Mesendoderm (in vitro differentiated cells): ENCODE data around the gene SBNO1.
"Not testable (repeated sequence)": the region's sequence is repeated elsewhere in the genome, so short reads cannot be mapped to it uniquely, and the experiment has no call there.

Experiments used
- DNase-seq: peaks from one replicate; pipeline ENCODE4 v3.0.0; 2013
- H2AK5ac ChIP-seq: 2 replicates; pipeline ENCODE4 v1.6.1; 2013; ENCODE audit warnings: low read length, inconsistent platforms
- H2BK120ac ChIP-seq: 2 replicates; pipeline ENCODE4 v1.6.1; 2013; ENCODE audit warnings: low read depth, mild to moderate bottlenecking, low read length, moderate library complexity, mixed read lengths
- H2BK15ac ChIP-seq: replicated peaks from 2 replicates; pipeline ENCODE4 v1.6.1; 2013; ENCODE audit warnings: low read depth, mild to moderate bottlenecking, moderate library complexity
- H2BK5ac ChIP-seq: 2 replicates; pipeline ENCODE4 v1.6.1; 2013; ENCODE audit warnings: low read length, inconsistent platforms
- H3K18ac ChIP-seq: 2 replicates; pipeline ENCODE4 v1.6.1; 2013; ENCODE audit warnings: mild to moderate bottlenecking, low read length, mixed read lengths
- H3K23ac ChIP-seq: one replicate; pipeline ENCODE4 v1.6.1; 2013; ENCODE audit warnings: low read length
- H3K27ac ChIP-seq: 2 replicates; pipeline ENCODE4 v1.5.1; 2013; ENCODE audit warnings: low read depth, mild to moderate bottlenecking, inconsistent platforms, low read length, moderate library complexity
- H3K27me3 ChIP-seq: 2 replicates; pipeline ENCODE4 v1.6.1; 2013; ENCODE audit warnings: low read length, control low read depth, mild to moderate bottlenecking, inconsistent platforms; ENCODE audit not compliant: insufficient read depth, poor library complexity
- H3K36me3 ChIP-seq: 2 replicates; pipeline ENCODE4 v1.6.1; 2013; ENCODE audit warnings: low read length, inconsistent platforms; ENCODE audit not compliant: control insufficient read depth, insufficient read depth
- H3K4ac ChIP-seq: one replicate; pipeline ENCODE4 v1.6.1; 2013; ENCODE audit warnings: low read depth, mild to moderate bottlenecking, low read length, moderate library complexity
- H3K4me1 ChIP-seq: 2 replicates; pipeline ENCODE4 v1.6.1; 2013; ENCODE audit warnings: low read depth, low read length, inconsistent platforms; ENCODE audit not compliant: control insufficient read depth
- H3K4me2 ChIP-seq: 2 replicates; pipeline ENCODE4 v1.6.1; 2013; ENCODE audit warnings: low read length
- H3K4me3 ChIP-seq: 2 replicates; pipeline ENCODE4 v1.5.1; 2013; ENCODE audit warnings: mild to moderate bottlenecking, low read length
- H3K56ac ChIP-seq: one replicate; pipeline ENCODE4 v1.6.1; 2013; ENCODE audit warnings: low read length
- H3K79me1 ChIP-seq: 2 replicates; pipeline ENCODE4 v1.6.1; 2013; ENCODE audit warnings: low read length, inconsistent platforms
- H3K79me2 ChIP-seq: 2 replicates; pipeline ENCODE4 v1.6.1; 2013; ENCODE audit warnings: mild to moderate bottlenecking, low read length; ENCODE audit not compliant: control insufficient read depth, insufficient read depth
- H3K9ac ChIP-seq: 2 replicates; pipeline ENCODE4 v1.6.1; 2013; ENCODE audit warnings: low read length, inconsistent platforms
- H4K5ac ChIP-seq: one replicate; pipeline ENCODE4 v1.6.1; 2013; ENCODE audit warnings: low read length
- H4K8ac ChIP-seq: one replicate; pipeline ENCODE4 v1.6.1; 2013; ENCODE audit warnings: low read depth, mild to moderate bottlenecking, control low read depth, low read length, moderate library complexity
- WGBS: extraction: QIAGEN DNeasy Blood & Tissue Kit; methylation state at CpG from one replicate; pipeline ENCODE4 v1.1.7; 2013; ENCODE audit warnings: low lambda C conversion rate, missing lambda C conversion rate; ENCODE audit not compliant: insufficient coverage; ENCODE audit errors: extremely low coverage; 5-methylcytosine and 5-hydroxymethylcytosine counted together

The SBNO1 gene

DNA sequence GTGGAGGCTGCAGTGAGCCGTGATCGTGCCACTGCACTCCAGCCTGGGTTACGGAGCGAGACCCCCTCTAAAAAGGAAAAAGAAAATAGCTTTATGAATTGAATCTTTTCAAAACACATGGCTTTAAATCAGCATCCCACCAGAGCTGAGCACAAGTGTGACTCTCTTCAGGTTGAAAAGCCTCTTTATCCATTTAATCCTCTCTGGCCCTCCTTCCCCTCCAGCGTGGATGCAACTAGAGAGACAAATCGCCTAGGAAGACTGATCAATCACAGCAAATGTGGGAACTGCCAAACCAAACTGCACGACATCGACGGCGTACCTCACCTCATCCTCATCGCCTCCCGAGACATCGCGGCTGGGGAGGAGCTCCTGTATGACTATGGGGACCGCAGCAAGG is 42.6 kb upstream of the SBNO1 start:
- not testable (repeated sequence) for H3K18ac ChIP-seq, H2BK5ac ChIP-seq, H3K56ac ChIP-seq, H4K5ac ChIP-seq, H3K27me3 ChIP-seq, H3K36me3 ChIP-seq, H2BK120ac ChIP-seq, H3K4ac ChIP-seq, DNase-seq, H2BK15ac ChIP-seq, H4K8ac ChIP-seq, H3K79me1 ChIP-seq, H3K23ac ChIP-seq, H3K9ac ChIP-seq, H3K79me2 ChIP-seq, H2AK5ac ChIP-seq, H3K4me1 ChIP-seq, H3K27ac ChIP-seq, H3K4me3 ChIP-seq, H3K4me2 ChIP-seq
- WGBS = no CpG with 5 or more reads among the region's 15 CpGs

DNA sequence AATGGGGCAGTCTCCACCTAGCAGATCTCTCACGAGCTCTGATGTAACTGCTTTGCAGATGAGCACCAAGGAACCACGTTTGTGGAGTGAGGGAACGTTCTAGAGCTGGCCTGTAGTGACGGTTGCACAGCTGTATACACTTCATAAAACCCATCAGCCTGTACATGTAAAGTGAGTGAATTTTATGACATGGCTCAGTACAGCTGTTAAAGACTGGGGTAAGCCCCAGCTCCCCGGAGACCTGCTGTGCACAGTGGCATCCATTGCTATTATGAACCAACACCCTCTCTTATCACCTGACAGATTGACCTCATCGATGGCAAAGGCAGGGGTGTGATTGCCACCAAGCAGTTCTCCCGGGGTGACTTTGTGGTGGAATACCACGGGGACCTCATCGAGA is 39.9 kb upstream of the SBNO1 start:
- Histone ChIP-seq H3K18ac (no peak overlapping the region), H3K9ac (no peak overlapping the region), H3K4ac (no peak overlapping the region), H2BK5ac (no peak overlapping the region), H3K56ac (no peak overlapping the region), H3K4me2 (no peak overlapping the region), H4K5ac (no peak overlapping the region), H3K79me1 (no peaks in the 10 kb centered on the region), H3K4me3 (no peak overlapping the region), H3K27me3 (no peaks in the 10 kb centered on the region), H2AK5ac (no peak overlapping the region), H3K36me3 (peaks cover 6% of the 10 kb centered on the region), H4K8ac (no peak overlapping the region), H3K27ac (no peak overlapping the region), H3K4me1 (no peaks in the 10 kb centered on the region), H3K79me2 (no peaks in the 10 kb centered on the region), H2BK120ac (no peak overlapping the region), H3K23ac (no peak overlapping the region), H2BK15ac (no peak overlapping the region)
- no peak for DNase-seq
- no CpG with 5 or more reads among the region's 9 CpGs for WGBS

DNA sequence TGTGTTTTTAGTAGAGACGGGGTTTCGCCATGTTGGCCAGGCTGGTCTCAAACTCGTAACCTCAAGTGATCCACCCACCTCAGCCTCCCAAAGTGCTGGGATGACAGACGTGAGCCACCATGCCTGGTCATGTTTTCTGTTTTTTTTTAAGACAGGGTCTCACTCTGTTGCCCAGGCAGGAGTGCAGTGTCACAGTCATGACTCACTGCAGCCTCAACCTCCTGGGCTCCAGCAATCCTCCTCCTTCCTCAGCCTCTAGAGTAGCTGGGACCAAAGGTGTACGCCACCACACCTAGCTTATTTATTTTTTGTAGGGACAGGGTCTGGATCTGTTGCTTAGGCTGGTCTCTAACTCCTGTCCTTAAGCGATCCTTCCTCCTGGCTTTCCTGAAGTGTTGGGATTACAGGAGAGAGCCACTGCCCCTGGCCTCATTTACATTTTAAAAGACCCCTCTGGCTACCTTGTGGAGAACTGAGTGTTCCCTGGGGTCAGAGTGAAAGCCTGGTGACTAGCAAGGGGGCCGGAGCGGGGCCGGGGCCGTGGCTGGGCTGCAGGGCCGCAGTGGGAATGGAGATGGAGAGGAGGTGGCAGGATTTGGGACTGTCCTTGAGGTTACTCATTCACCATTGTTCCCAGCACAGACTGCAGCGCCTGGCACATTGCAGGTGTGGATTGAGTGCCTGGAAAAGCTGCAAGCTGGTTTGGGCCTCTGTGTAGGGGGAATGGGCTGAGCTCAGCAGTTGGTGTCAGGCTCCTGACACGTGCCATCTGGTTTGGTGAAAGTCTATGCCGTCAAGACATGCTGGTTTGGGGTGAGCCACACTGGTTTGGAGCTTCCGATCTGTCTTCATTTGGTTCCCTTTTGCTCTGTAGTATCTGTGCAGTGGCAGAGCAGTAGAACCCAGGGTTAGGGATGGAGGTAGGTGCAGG is 37.4 kb upstream of the SBNO1 start:
- no peak overlapping the region for H3K9ac ChIP-seq
- no peaks in the 10 kb centered on the region for H3K27me3 ChIP-seq
- no peak overlapping the region for H4K5ac ChIP-seq
- WGBS = no CpG with 5 or more reads among the region's 15 CpGs
- H3K36me3 ChIP-seq = peaks cover 9% of the 10 kb centered on the region
- no peaks in the 10 kb centered on the region for H3K4me1 ChIP-seq
- no peak overlapping the region for H3K23ac ChIP-seq
- H3K79me1 ChIP-seq = peaks cover 8% of the 10 kb centered on the region
- no peak overlapping the region for H2BK5ac ChIP-seq
- H3K18ac ChIP-seq = no peak overlapping the region
- no peak overlapping the region for H3K27ac ChIP-seq
- H2BK120ac ChIP-seq = no peak overlapping the region
- no peak overlapping the region for H4K8ac ChIP-seq
- H3K4me3 ChIP-seq = no peak overlapping the region
- H2AK5ac ChIP-seq = no peak overlapping the region
- peak overlapping the region; percentile 3 for H3K56ac ChIP-seq
- no peak overlapping the region for H2BK15ac ChIP-seq
- no peak overlapping the region for H3K4me2 ChIP-seq
- peak; percentile 58 for DNase-seq
- no peak overlapping the region for H3K4ac ChIP-seq
- peaks cover 3% of the 10 kb centered on the region for H3K79me2 ChIP-seq

DNA sequence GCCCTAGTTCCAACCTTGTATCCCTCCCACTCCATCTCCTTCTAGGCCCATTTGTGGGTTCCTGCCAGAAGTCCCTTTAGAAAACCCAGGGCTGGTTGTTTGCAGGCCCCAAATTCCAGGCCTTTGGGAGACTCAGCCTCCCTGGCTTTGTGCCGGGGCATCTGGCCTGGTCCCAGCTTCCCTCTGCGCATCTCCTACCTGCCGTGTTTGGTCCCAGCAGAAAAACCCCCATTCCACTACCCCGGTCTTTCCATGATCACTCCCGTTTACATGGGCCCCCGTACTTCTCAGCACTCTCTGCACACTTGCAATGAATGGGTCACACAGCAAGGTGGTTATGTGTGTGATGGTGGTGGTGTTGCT is 34.6 kb upstream of the SBNO1 start:
- no peak overlapping the region for H3K18ac ChIP-seq
- peaks cover 10% of the 10 kb centered on the region for H3K79me1 ChIP-seq
- H3K4me2 ChIP-seq = no peak overlapping the region
- no peak overlapping the region for H3K23ac ChIP-seq
- H4K5ac ChIP-seq = no peak overlapping the region
- no peak overlapping the region for H4K8ac ChIP-seq
- H3K27me3 ChIP-seq = no peaks in the 10 kb centered on the region
- H3K36me3 ChIP-seq = peaks cover 16% of the 10 kb centered on the region
- H3K4me1 ChIP-seq = no peaks in the 10 kb centered on the region
- no peak overlapping the region for H3K9ac ChIP-seq
- H3K4me3 ChIP-seq = no peak overlapping the region
- H2BK120ac ChIP-seq = no peak overlapping the region
- H3K27ac ChIP-seq = no peak overlapping the region
- H3K79me2 ChIP-seq = peaks cover 3% of the 10 kb centered on the region
- H2BK5ac ChIP-seq = no peak overlapping the region
- no peak overlapping the region for H2AK5ac ChIP-seq
- no peak overlapping the region for H2BK15ac ChIP-seq
- no peak overlapping the region for H3K56ac ChIP-seq
- DNase-seq = no peak
- no CpG with 5 or more reads among the region's 6 CpGs for WGBS
- no peak overlapping the region for H3K4ac ChIP-seq

DNA sequence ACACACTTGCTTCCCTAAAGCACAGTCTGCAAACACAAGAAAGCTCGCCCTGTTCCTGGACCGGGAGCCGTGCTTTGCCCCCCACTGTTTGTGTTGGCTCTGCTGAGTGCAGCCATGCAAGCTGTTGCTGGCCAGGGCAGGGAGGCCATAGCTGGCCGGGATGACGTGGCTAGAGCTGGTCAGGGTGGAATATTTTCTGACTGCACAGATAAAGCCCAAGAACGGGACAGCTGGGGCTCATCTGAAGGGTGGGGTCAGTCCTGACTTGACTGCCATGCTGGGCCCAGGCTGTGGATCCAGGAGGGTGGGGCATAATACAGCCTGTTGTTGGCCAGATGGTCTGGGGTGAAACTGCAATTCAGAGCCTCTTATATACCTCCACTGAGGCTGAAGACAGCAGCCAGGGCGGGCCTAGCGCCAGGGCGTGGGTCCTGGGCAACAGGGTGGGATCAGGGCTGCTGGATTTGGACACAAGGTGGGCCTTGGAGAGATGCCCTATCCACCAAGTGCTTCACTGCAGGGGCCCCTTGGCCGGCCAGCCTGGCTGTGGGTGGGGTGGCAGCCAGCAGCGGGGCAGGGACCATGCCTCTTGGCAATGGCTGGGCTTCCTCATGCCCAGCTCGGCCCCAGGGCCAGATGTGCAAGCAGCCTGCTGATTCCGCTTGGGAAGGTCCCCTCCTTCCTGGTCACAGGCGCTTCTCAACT is 34.1 kb upstream of the SBNO1 start:
- Histone ChIP-seq H2BK5ac (no peak overlapping the region), H4K8ac (no peak overlapping the region), H4K5ac (no peak overlapping the region), H3K79me2 (peaks cover 3% of the 10 kb centered on the region), H3K4ac (no peak overlapping the region), H2AK5ac (no peak overlapping the region), H3K9ac (no peak overlapping the region), H3K27me3 (no peaks in the 10 kb centered on the region), H3K36me3 (peaks cover 14% of the 10 kb centered on the region), H3K4me3 (no peak overlapping the region), H2BK120ac (no peak overlapping the region), H3K56ac (no peak overlapping the region), H3K4me2 (no peak overlapping the region), H3K79me1 (peaks cover 10% of the 10 kb centered on the region), H2BK15ac (no peak overlapping the region), H3K23ac (no peak overlapping the region), H3K27ac (no peak overlapping the region), H3K4me1 (no peaks in the 10 kb centered on the region), H3K18ac (no peak overlapping the region)
- no CpG with 5 or more reads among the region's 14 CpGs for WGBS
- DNase-seq = no peak
